GM12878 (cell line): ENCODE measurements around the gene PRSS33. TPM values are rescaled to one million over a fixed set of nuclear protein-coding genes. Genes with fewer than 3 reads are reported as not detected.

ENCODE experiments used
- BCLAF1 ChIP-seq: fragments of 450-650 bp; IDR thresholded peaks from 2 replicates; pipeline ENCODE4 v1.6.1; 2017; ENCODE audit warnings: antibody characterized with exemption, mild to moderate bottlenecking, moderate library complexity
- CTCF ChIP-seq, 3 experiments: IDR thresholded peaks in 2 of 3; conservative IDR thresholded peaks in 1 of 3; 2 replicates each; pipeline ENCODE4 v1.5.1; 2011; ENCODE audit warnings: low read depth in 3 of 3, low read length in 3 of 3, mild to moderate bottlenecking in 3 of 3, control low read depth in 2 of 3, moderate library complexity in 2 of 3, inconsistent platforms in 1 of 3, mixed read lengths in 1 of 3; ENCODE audit not compliant: control insufficient read depth in 2 of 3, insufficient read depth in 1 of 3; ENCODE audit errors: extremely low read depth in 1 of 3
- GABPA ChIP-seq: IDR thresholded peaks from 2 replicates; pipeline ENCODE4 v1.6.1; 2014; ENCODE audit warnings: antibody characterized with exemption, low read depth, mild to moderate bottlenecking, inconsistent platforms
- MEF2B ChIP-seq: fragments of 450-650 bp; IDR thresholded peaks from 2 replicates; pipeline ENCODE4 v1.6.1; 2018; ENCODE audit warnings: mild to moderate bottlenecking, moderate library complexity; ENCODE audit not compliant: partially characterized antibody, poor library complexity, severe bottlenecking
- PBX3 ChIP-seq: IDR thresholded peaks from 2 replicates; pipeline ENCODE4 v1.6.1; 2011; ENCODE audit warnings: mild to moderate bottlenecking, low read depth, low read length, moderate library complexity; ENCODE audit not compliant: insufficient replicate concordance
- PRDM15 ChIP-seq: fragments of 450-650 bp; formaldehyde crosslinking; IDR thresholded peaks from 2 replicates; pipeline ENCODE4 v1.4.0; 2020; ENCODE audit warnings: mild to moderate bottlenecking, moderate library complexity
- SREBF2 ChIP-seq: IDR thresholded peaks from 2 replicates; pipeline ENCODE4 v1.6.1; 2012; ENCODE audit warnings: mild to moderate bottlenecking, low read length
- TAF1 ChIP-seq: IDR thresholded peaks from 2 replicates; pipeline ENCODE4 v1.6.1; 2011; ENCODE audit warnings: mild to moderate bottlenecking, low read depth, low read length, borderline replicate concordance
- YY1 ChIP-seq: IDR thresholded peaks from 2 replicates; pipeline ENCODE4 v1.6.1; 2011; ENCODE audit warnings: low read depth, mild to moderate bottlenecking, low read length
- ZNF274 ChIP-seq: IDR thresholded peaks from one replicate; pipeline ENCODE4 v1.8.0; 2011; ENCODE audit not compliant: insufficient read length, insufficient read depth
- polyA plus RNA-seq, 11 experiments: library from polyadenylated mRNA; depleted of rRNA in 4 of 11; unstranded in 6 of 11; stranded (reverse) in 5 of 11; fragments of >200 nt; fragmentation: Nextera tagmentation in 4 of 11; fragmentation: Illumina TruSeq in 1 of 11; extraction: Ambion mirVana in 4 of 11; extraction: Trizol in 1 of 11; gene quantifications; 1 replicate in 1 of 11; 2 replicates in 10 of 11; pipeline versions ENCODE4 v1.2.1 to v1.2.3, GENCODE V29; 2011 to 2016; ENCODE audit warnings: inconsistent platforms in 2 of 11, missing spikeins in 2 of 11, low read depth in 1 of 11
- total RNA-seq, 4 experiments: library from RNA; depleted of rRNA in 3 of 4; stranded (reverse); fragments of >200 nt in 3 of 4; fragmentation: Illumina TruSeq in 1 of 4; extraction: Trizol in 1 of 4; gene quantifications; 2 replicates each; pipeline versions ENCODE4 v1.2.1 to v1.2.3, GENCODE V29; 2013 to 2021

Gene PRSS33
- total and polyA plus RNA-seq, 10 of the 15 experiments (the other 5 are each of a cell fraction or from before 2014, with no cell fraction given): not detected

- TF ChIP-seq TAF1 (no peak), PBX3 (no peak), MEF2B (no peak), ZNF274 (no peak), PRDM15 (CRISPR knock-in tag) (no peak), YY1 (no peak), SREBF2 (no peak), CTCF (IDR thresholded peaks at IDR 0.05 in 2 of 3, conservative IDR thresholded peaks at IDR 0.05 in 1 of 3; ENCODE audit: control insufficient read depth in 2 of 3, extremely low read depth in 1 of 3, insufficient read depth in 1 of 3, low read depth in 3 of 3, low read length in 3 of 3) (no peak), GABPA (no peak), BCLAF1 (no peak)
- TF ChIP-seq, all 136 proteins: peak for 0
Measured at GRCh38 chr16:2736476-2737237, 50.7 kb downstream of the PRSS33 start (continued).
